SK-N-SH (cell line): ENCODE results near the gene FLNA.

Experiments
- CTCF ChIP-seq: fragments of 200-600 bp; sonication (generic); IDR thresholded peaks from 2 replicates; pipeline ENCODE4 v1.6.1; 2017; ENCODE audit warnings: antibody characterized with exemption, mild to moderate bottlenecking, moderate library complexity
- FOXM1 ChIP-seq: IDR thresholded peaks from 2 replicates; pipeline ENCODE4 v1.4.0; 2012; ENCODE audit warnings: low read depth, mild to moderate bottlenecking
- MAX ChIP-seq: IDR thresholded peaks from 2 replicates; pipeline ENCODE4 v1.4.0; 2012; ENCODE audit warnings: low read depth
- PBX3 ChIP-seq: IDR thresholded peaks from 2 replicates; pipeline ENCODE4; 2012
- RAD21 ChIP-seq: IDR thresholded peaks from 2 replicates; pipeline ENCODE4 v1.6.1; 2012; ENCODE audit warnings: mild to moderate bottlenecking, low read length
- SIN3A ChIP-seq: IDR thresholded peaks from 2 replicates; pipeline ENCODE4 v1.6.1; 2012; ENCODE audit warnings: low read depth, mild to moderate bottlenecking, low read length, moderate library complexity, borderline replicate concordance

DNA sequence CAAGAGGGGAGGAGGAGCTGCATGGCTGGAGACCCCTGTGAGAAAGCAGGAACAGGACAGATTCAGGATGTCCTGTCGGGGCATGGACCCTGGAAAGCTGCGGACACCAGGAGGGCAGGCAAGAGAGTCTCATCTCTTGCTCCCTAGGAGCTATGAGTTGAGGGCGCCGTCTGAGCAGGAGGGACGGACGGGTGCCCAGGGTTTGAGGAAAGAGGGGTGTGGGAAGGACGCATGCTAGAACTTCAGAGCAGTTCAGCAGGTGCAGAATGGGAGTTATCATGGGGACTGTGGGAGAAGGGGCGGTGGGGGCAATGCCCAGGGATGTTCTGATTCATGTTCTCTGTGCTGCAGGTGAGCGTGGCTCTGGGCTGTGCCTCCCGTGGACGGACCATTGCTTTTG is 54.0 kb downstream of the FLNA start:
- TF ChIP-seq CTCF (no peak), MAX (no peak), PBX3 (no peak), SIN3A (no peak), RAD21 (no peak), FOXM1 (no peak)
